Liver (tissue), 3 donors: ENCODE data around the gene EMX2.

ENCODE experiments used
- CTCF ChIP-seq: fragments of 150-350 bp; IDR thresholded peaks from 2 replicates; pipeline ENCODE4 v1.5.1; 2017; ENCODE audit warnings: improper control_type of control experiment, low read depth, low read length; ENCODE audit not compliant: missing input control
- NR2F2 ChIP-seq: IDR thresholded peaks from 2 replicates; pipeline ENCODE4 v1.6.1; 2016; ENCODE audit warnings: antibody characterized with exemption
- donor health status: healthy.
- donor health status: healthy.

GRCh38 chr10:117532451-117533107 is 10.0 kb upstream of the EMX2 start:
- TF ChIP-seq CTCF, result no peak
- no peak for TF ChIP-seq NR2F2
